ENCODE data around the gene ABCF1. TPM values are rescaled to one million over a fixed set of nuclear protein-coding genes. Genes with fewer than 3 reads are reported as not detected.

The ABCF1 gene
- total and polyA plus RNA-seq, 7 donors: 53.8 to 119 (median 97.9) TPM

- 61 to 73% (median 72%) methylated on average over 4 of the region's 4 CpGs for WGBS, 3 donors
- no peak for TF ChIP-seq CTCF (IDR thresholded peaks at IDR 0.05)
- peaks cover 32% of the 10 kb centered on the region for H3K4me1 ChIP-seq
- peak overlapping the region; percentile 8 for H3K27ac ChIP-seq
- H3K9me3 ChIP-seq: no peaks in the 10 kb centered on the region
- H3K4me3 ChIP-seq: peak overlapping the region; percentile 1
- no peak for DNase-seq
- ATAC-seq: no peak
- no peaks in the 10 kb centered on the region for H3K27me3 ChIP-seq (ENCODE audit: insufficient read depth in 3 of 3, low read length in 2 of 3)
- H3K36me3 ChIP-seq (ENCODE audit: insufficient read depth in 1 of 2, low read depth in 1 of 2): peaks cover 9 to 42% of the 10 kb centered on the region in 2 donors
- intact Hi-C loops (cut with DNase I): loop anchor here in 1 of 2 donors (5.0 kb wide), 1 partner anchor 104 kb away; no protein-coding TSS in a partner anchor
Measured at GRCh38 chr6:30573113-30573512, 1.9 kb downstream of the ABCF1 start.

- DNase-seq (no peak), ATAC-seq (no peak)
- intact Hi-C loops (cut with DNase I): loop anchor here in 1 of 2 donors (5.0 kb wide), 1 partner anchor 34 kb away; no protein-coding TSS in a partner anchor
- Histone ChIP-seq H3K36me3 (ENCODE audit: insufficient read depth in 1 of 2, low read depth in 1 of 2) (peaks cover 22 to 90% of the 10 kb centered on the region in 2 donors), H3K4me3 (no peak overlapping the region), H3K9me3 (no peaks in the 10 kb centered on the region), H3K27me3 (ENCODE audit: insufficient read depth in 3 of 3, low read length in 2 of 3) (no peaks in the 10 kb centered on the region), H3K4me1 (peaks cover 9% of the 10 kb centered on the region), H3K27ac (no peak overlapping the region)
- TF ChIP-seq CTCF (IDR thresholded peaks at IDR 0.05): no peak
- 96 to 99% (median 98%) methylated on average over 8 of the region's 8 CpGs for WGBS, 3 donors
Measured at GRCh38 chr6:30578051-30578450, 6.8 kb downstream of the ABCF1 start.

GRCh38 chr6:30583921-30584320 is 12.7 kb downstream of the ABCF1 start:
- H3K27me3 ChIP-seq (ENCODE audit: insufficient read depth in 3 of 3, low read length in 2 of 3): no peaks in the 10 kb centered on the region
- intact Hi-C loops (cut with DNase I): no loop called here
- WGBS, 3 donors: 86 to 90% (median 88%) methylated on average over 5 of the region's 5 CpGs
- H3K9me3 ChIP-seq: no peaks in the 10 kb centered on the region
- TF ChIP-seq CTCF (IDR thresholded peaks at IDR 0.05): no peak
- H3K4me3 ChIP-seq: no peak overlapping the region
- no peak for DNase-seq
- no peak overlapping the region for H3K27ac ChIP-seq
- no peaks in the 10 kb centered on the region for H3K4me1 ChIP-seq
- H3K36me3 ChIP-seq (ENCODE audit: insufficient read depth in 1 of 2, low read depth in 1 of 2): peaks cover 25 to 98% of the 10 kb centered on the region in 2 donors
- no peak for ATAC-seq

GRCh38 chr6:30589754-30590358 is 18.6 kb downstream of the ABCF1 start:
- no peak for ATAC-seq
- no peak for TF ChIP-seq CTCF (IDR thresholded peaks at IDR 0.05)
- no peaks in the 10 kb centered on the region for H3K27me3 ChIP-seq (ENCODE audit: insufficient read depth in 3 of 3, low read length in 2 of 3)
- H3K36me3 ChIP-seq (ENCODE audit: insufficient read depth in 1 of 2, low read depth in 1 of 2): peaks cover 28 to 100% of the 10 kb centered on the region in 2 donors
- no peak for DNase-seq
- H3K4me1 ChIP-seq: peaks cover 10% of the 10 kb centered on the region
- H3K27ac ChIP-seq: no peak overlapping the region
- intact Hi-C loops (cut with DNase I): no loop called here
- 91 to 94% (median 93%) methylated on average over 15 of the region's 15 CpGs for WGBS, 3 donors
- H3K4me3 ChIP-seq: no peak overlapping the region
- H3K9me3 ChIP-seq: no peaks in the 10 kb centered on the region

GRCh38 chr6:30590509-30590908 is 19.3 kb downstream of the ABCF1 start:
- no peaks in the 10 kb centered on the region for H3K27me3 ChIP-seq (ENCODE audit: insufficient read depth in 3 of 3, low read length in 2 of 3)
- ATAC-seq: peak; percentile 8 to 25 (median 16)
- H3K4me1 ChIP-seq: peaks cover 10% of the 10 kb centered on the region
- no peak for DNase-seq
- H3K36me3 ChIP-seq (ENCODE audit: insufficient read depth in 1 of 2, low read depth in 1 of 2): peaks cover 26 to 99% of the 10 kb centered on the region in 2 donors
- no peaks in the 10 kb centered on the region for H3K9me3 ChIP-seq
- intact Hi-C loops (cut with DNase I): no loop called here
- whole genome bisulfite sequencing, 3 donors: 62 to 75% (median 66%) methylated on average over 8 of the region's 8 CpGs
- peak overlapping the region; percentile 56 for H3K27ac ChIP-seq
- no peak for TF ChIP-seq CTCF (IDR thresholded peaks at IDR 0.05)
- no peak overlapping the region for H3K4me3 ChIP-seq

All from psoas muscle (tissue), 8 donors.